Astrocyte of the spinal cord (primary cell): ENCODE measurements around the gene PKM.

Source experiments
- DNase-seq: peaks from one replicate; pipeline ENCODE4 v3.0.0; 2011; ENCODE audit warnings: low read depth, low spot score
- H3K4me3 ChIP-seq: 2 replicates; pipeline ENCODE4 v1.5.1; 2011; ENCODE audit warnings: low read depth, mild to moderate bottlenecking, low read length, moderate library complexity
- CTCF ChIP-seq: IDR thresholded peaks from 2 replicates; pipeline ENCODE4 v1.5.1; 2012; ENCODE audit warnings: low read depth, mild to moderate bottlenecking, low read length, inconsistent platforms
- in situ Hi-C: cut with HindIII; loops from 2 replicates; pipeline ENCODE4 v1.10.0; 2017; ENCODE audit warnings: low sequenced_read_pairs

The PKM gene

DNA sequence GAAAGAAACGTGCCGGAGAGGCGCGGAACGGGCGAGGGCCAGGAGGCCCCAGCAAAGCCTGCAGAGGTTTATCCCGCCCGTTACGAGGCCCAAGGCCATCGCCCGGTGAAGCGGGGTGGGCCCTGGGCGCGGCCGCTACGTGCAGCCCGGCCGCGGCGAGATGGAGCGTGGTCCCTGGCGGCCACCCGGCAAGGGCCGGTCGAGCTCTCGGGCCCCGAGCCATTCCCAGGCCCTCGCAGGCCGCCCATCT lies 1.1 kb downstream of the PKM start:
- TF ChIP-seq CTCF, result no peak
- DNase-seq, result no peak
- in situ Hi-C loops, result no loop called here
- H3K4me3 ChIP-seq, result peak overlapping the region; percentile 93

GRCh38 chr15:72229076-72229946 lies 1.7 kb downstream of the PKM start:
- in situ Hi-C loops, result no loop called here
- DNase-seq, result no peak
- peak overlapping the region; percentile 93 for H3K4me3 ChIP-seq
- no peak for TF ChIP-seq CTCF

DNA sequence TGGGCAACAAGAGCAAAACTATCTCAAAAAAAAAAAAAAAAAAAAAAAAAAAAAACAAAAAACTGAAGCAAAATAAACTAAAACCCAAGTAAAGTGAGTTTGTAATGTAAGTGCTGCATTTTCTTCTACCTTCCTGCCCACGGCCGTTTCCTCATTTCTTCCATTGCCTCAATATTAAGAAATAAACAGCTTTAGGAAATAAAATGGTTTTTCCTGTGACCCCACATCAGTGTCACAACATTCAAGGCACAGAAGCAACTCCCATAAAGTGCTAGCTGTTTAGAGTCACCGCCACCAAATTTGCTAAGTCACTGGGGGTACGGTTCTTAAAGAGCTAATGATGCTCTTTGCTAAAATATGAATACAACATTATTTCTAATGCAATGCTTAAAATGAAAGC lies 3.3 kb downstream of the PKM start:
- H3K4me3 ChIP-seq, result peak overlapping the region; percentile 93
- no peak for DNase-seq
- in situ Hi-C loops, result no loop called here
- no peak for TF ChIP-seq CTCF

GRCh38 chr15:72227192-72227586 lies 3.8 kb downstream of the PKM start:
- peak overlapping the region; percentile 93 for H3K4me3 ChIP-seq
- TF ChIP-seq CTCF, result no peak
- DNase-seq, result peak; percentile 86
- in situ Hi-C loops, result no loop called here

DNA sequence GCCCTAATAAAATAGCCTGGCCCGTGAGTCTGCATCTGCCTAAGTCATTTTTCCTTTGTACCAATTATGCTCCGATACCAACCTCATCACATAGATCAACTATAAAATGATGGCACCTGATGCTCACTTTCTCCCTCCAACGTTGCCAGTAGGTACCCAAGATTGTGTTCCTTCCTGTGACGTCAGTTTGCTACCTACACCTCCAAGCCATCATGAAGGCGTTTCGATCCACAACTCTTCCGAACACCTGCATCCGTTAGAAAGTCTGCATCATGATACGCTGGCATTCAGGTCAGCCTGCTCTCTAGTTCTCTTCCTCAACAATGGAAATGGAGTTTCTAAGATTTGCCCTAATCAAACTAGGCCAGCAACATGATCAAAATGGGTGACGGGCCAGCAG lies 7.7 kb downstream of the PKM start:
- no peak for DNase-seq
- no peak for TF ChIP-seq CTCF
- in situ Hi-C loops, result no loop called here
- H3K4me3 ChIP-seq, result no peak overlapping the region

- no peak overlapping the region for H3K4me3 ChIP-seq
- no peak for TF ChIP-seq CTCF
- in situ Hi-C loops, result no loop called here
- DNase-seq, result no peak
These were observed 8.6 kb downstream of the PKM start for GRCh38 chr15:72222393-72222792.
